Bronchial epithelial cell (primary cell): Measurements from ENCODE around the gene C1orf105. TPM values are rescaled to one million over a fixed set of nuclear protein-coding genes. Genes with fewer than 3 reads are reported as not detected.
"Not testable (repeated sequence)": the region's sequence is repeated elsewhere in the genome, so short reads cannot be mapped to it uniquely, and the experiment has no call there.

Experiments used
- DNase-seq: peaks from one replicate; pipeline ENCODE4 v3.0.0-alpha.2; 2010; ENCODE audit warnings: low read depth
- FAIRE-seq: peaks from 2 replicates; lab custom pipeline; 2011; peaks lifted over from hg19 to GRCh38; lab: Jason Lieb, UNC
- H3K27me3 ChIP-seq: 2 replicates; pipeline ENCODE4 v1.5.1; 2011; ENCODE audit warnings: low read length; ENCODE audit not compliant: control insufficient read depth, insufficient read depth
- H3K36me3 ChIP-seq: 2 replicates; pipeline ENCODE4 v1.5.1; 2011; ENCODE audit warnings: low read length; ENCODE audit not compliant: control insufficient read depth, insufficient read depth
- H3K4me3 ChIP-seq: 2 replicates; pipeline ENCODE4 v1.5.1; 2011; ENCODE audit warnings: mild to moderate bottlenecking, low read depth, low read length, control low read depth
- CTCF ChIP-seq: IDR thresholded peaks from 2 replicates; pipeline ENCODE4 v1.5.1; 2011; ENCODE audit warnings: mild to moderate bottlenecking, moderate library complexity, low read length, control low read depth, inconsistent platforms; ENCODE audit not compliant: insufficient read depth, severe bottlenecking
- total RNA-seq: library from RNA; depleted of rRNA; stranded (reverse); fragments of >200 nt; gene quantifications from 2 replicates; pipeline ENCODE4 v1.2.1, GENCODE V29; 2014

C1orf105 gene
- total RNA-seq, 1 donor from 2014 or later = not detected

GRCh38 chr1:172430128-172430454, 9.6 kb downstream of the C1orf105 start:
- FAIRE-seq = no peak
- no peaks in the 10 kb centered on the region for H3K36me3 ChIP-seq
- H3K4me3 ChIP-seq = no peak overlapping the region
- DNase-seq = no peak
- TF ChIP-seq CTCF = no peak
- H3K27me3 ChIP-seq = no peaks in the 10 kb centered on the region

GRCh38 chr1:172431204-172431603, 10.7 kb downstream of the C1orf105 start:
- H3K4me3 ChIP-seq = no peak overlapping the region
- FAIRE-seq = no peak
- no peaks in the 10 kb centered on the region for H3K36me3 ChIP-seq
- TF ChIP-seq CTCF = no peak
- no peaks in the 10 kb centered on the region for H3K27me3 ChIP-seq
- no peak for DNase-seq

- H3K36me3 ChIP-seq = no peaks in the 10 kb centered on the region
- DNase-seq (peak; percentile 85), FAIRE-seq (no peak)
- no peaks in the 10 kb centered on the region for H3K27me3 ChIP-seq
- no peak overlapping the region for H3K4me3 ChIP-seq
- no peak for TF ChIP-seq CTCF
Observed at GRCh38 chr1:172431721-172432192, 11.3 kb downstream of the C1orf105 start.

GRCh38 chr1:172437183-172437582, 16.7 kb downstream of the C1orf105 start:
- DNase-seq, H3K27me3 ChIP-seq, H3K4me3 ChIP-seq, H3K36me3 ChIP-seq, FAIRE-seq: not testable (repeated sequence)

GRCh38 chr1:172442404-172442803, 21.9 kb downstream of the C1orf105 start:
- no peak for TF ChIP-seq CTCF
- Histone ChIP-seq H3K36me3 (peaks cover 2% of the 10 kb centered on the region), H3K4me3 (no peak overlapping the region), H3K27me3 (no peaks in the 10 kb centered on the region)
- FAIRE-seq (no peak), DNase-seq (no peak)

GRCh38 chr1:172442843-172443565, 22.5 kb downstream of the C1orf105 start:
- Histone ChIP-seq H3K36me3 (peaks cover 2% of the 10 kb centered on the region), H3K27me3 (no peaks in the 10 kb centered on the region), H3K4me3 (peak overlapping the region; percentile 84)
- FAIRE-seq (no peak), DNase-seq (no peak)
- TF ChIP-seq CTCF = no peak
